ENCODE data around the gene PLIN5.

Gene PLIN5

DNA sequence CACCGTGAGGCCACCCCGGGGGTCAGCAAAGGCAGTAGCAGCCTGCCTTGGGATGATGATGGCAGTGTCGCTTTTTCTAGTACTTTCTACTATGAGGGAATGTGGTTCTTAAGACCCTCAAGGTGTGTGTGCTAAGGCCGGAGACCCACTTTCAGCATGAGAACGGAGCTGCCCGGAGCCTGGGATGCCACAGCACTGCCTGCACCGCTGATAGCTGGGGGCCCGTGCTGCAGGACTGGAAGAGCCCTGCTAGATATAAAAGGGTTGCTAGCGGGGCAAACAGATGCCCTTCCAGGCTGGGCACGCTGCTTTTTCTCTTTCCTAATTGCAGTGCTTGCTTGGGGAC lies 31.2 kb downstream of the PLIN5 start:
- no peak for FAIRE-seq

DNA sequence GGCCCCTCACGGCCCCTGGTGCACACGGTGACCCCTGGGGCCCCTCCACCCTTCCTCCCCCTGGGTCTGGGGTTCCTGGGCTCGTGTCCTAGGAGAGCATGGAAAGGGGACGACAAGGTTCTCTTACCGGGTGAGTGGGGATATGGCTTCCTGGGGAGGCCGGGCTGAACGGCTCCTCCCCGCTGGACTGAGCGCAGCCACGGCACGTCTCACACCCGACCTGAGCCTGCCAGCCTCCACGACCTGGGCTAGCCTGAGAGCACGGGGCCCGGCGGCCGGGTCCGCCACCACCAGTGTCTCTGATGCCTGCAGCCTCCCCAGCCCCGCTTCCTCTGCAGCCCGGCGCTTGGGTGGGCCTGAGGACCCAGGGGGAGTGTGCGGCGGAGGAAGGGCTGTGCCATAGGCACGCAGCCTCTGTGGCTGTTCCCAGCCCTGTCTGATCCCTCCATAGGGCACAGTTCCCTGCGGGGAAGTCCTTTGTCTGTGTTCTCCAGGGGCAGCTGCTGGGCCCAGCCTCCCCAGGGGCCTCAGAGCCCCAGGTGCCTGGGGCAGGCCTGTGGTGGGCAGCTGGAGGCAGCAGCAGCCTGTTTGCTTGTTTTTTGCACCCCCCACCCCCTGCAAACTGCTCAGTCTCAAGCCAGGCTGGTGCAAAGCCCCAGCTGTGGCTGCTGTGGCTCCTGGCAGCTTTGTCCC lies 31.7 kb downstream of the PLIN5 start:
- FAIRE-seq = no peak

- no peak for FAIRE-seq
Observed at GRCh38 chr19:4502282-4503131, 32.5 kb downstream of the PLIN5 start.

DNA sequence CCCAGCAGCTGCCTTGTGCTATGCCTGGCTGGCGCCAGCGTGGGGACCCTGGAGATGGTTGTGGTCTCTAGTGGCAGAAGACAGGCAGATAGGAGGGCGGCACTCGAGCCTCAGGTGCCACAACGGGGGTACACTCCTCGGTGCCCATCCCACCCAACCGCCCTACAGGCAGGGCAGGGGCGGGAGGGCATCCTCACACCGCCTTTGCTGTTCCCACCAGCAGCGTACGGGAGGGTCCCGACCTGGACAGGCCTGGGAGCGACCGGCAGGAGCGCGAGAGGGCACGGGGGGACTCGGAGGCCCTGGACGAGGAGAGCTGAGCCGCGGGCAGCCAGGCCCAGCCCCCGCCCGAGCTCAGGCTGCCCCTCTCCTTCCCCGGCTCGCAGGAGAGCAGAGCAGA lies 33.3 kb downstream of the PLIN5 start:
- FAIRE-seq = no peak

GRCh38 chr19:4500841-4501591 lies 34.0 kb downstream of the PLIN5 start:
- FAIRE-seq = no peak

GRCh38 chr19:4499855-4500254 lies 35.2 kb downstream of the PLIN5 start:
- no peak for FAIRE-seq

DNA sequence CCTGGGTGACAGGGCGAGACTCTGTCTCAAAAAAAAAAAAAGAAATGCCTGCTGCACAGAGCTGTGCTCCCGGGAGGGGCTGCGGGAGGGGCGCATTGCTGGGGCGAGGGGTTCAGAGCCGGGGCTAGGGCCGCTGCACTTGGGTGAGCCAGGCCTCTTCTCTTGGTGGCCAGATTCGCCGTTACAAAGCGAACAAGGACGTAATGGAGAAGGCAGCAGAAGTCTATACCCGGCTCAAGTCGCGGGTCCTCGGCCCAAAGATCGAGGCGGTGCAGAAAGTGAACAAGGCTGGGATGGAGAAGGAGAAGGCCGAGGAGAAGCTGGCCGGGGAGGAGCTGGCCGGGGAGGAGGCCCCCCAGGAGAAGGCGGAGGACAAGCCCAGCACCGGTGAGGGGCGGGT lies 35.7 kb downstream of the PLIN5 start:
- FAIRE-seq = no peak

- FAIRE-seq = no peak
Observed at GRCh38 chr19:4498694-4499093, 36.3 kb downstream of the PLIN5 start.

DNA sequence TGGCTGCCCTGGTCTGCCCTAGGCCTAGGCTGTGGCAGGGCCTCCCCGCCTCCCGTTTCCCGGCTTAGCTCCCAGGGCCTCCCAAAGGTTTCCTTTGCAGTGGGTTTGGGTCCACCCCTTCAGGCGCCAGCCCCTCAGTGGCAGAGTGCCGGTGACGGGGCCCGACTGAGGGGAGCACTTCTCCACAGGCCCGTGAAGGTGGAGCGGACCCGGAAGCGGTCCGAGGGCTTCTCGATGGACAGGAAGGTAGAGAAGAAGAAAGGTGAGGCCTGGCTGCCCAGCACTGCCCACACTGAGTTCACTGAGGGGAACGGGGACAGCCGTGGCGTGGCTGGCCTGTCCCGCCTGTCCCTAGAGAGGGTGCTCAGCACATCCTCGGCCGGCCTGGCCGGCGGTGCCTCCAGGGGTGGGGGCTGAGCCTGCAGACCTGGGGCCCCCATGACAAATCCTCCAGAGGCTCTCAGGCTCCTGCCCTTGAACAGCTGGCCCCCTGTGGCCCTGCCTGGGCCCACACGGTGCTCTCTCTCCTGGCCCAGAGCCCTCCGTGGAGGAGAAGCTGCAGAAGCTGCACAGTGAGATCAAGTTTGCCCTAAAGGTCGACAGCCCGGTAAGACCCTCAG lies 37.1 kb downstream of the PLIN5 start:
- FAIRE-seq = no peak

- no peak for FAIRE-seq
Observed at GRCh38 chr19:4496304-4496703, 38.7 kb downstream of the PLIN5 start.

- FAIRE-seq = no peak
Observed at GRCh38 chr19:4495471-4495870, 39.6 kb downstream of the PLIN5 start.

GRCh38 chr19:4494691-4495064 lies 40.3 kb downstream of the PLIN5 start:
- FAIRE-seq = no peak

GRCh38 chr19:4493929-4494690 lies 40.9 kb downstream of the PLIN5 start:
- no peak for FAIRE-seq

- no peak for FAIRE-seq
Observed at GRCh38 chr19:4493104-4493928, 41.7 kb downstream of the PLIN5 start.

GRCh38 chr19:4492337-4493103 lies 42.5 kb downstream of the PLIN5 start:
- no peak for FAIRE-seq

- no peak for FAIRE-seq
Observed at GRCh38 chr19:4491446-4491845, 43.6 kb downstream of the PLIN5 start.

- no peak for FAIRE-seq
Observed at GRCh38 chr19:4488496-4488895, 46.5 kb downstream of the PLIN5 start.

DNA sequence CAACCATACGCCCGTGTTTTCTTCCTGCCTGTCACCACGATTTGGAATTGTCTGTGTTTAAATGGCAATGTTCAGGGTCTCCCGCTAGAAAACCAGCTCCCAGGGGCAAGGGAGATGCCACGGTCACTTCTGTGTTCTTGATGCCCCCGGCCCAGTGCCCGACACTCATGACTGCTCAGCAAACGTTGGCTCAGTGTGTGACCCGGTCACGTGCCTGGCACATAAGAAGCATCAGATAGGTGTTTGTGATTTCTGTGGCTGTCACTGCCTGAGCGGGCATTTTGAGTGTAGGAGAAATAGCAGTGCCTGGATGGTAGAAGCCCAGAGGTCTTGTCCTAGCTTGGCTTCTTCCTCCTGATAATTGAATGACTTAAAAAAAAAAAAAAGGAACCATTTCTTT lies 47.5 kb downstream of the PLIN5 start:
- no peak for FAIRE-seq

GRCh38 chr19:4483385-4483784 lies 51.6 kb downstream of the PLIN5 start:
- no peak for FAIRE-seq

DNA sequence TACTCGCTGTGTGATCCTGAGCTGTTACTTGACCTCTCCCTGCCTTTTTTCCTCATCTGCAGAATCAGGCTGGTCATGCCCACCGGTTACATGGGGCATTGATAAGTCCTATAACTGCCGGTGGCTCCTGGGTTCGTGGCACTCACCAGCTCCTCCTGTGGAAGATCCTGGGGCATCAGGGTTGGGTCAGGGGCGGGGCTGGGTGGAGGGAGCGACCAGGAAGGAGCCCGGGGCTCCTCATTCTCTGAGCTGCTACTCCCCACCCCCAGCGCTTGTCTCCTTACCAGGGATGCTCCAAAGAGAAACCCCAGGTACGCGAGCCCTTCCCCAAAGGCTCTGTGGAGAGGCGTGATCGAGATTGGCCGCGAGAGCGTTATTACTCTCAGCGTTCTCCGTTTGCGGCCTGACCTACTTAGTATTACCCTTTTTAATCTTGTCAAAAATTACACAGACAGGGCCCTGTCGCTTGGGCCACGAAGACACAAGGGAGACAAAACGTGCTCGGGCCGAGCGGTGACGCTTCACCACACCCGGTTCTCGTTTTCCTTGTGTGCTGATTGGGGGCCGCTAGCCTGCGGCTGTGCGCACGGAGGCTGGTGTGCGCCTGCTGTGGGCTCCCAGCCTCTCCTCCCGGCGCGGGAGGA lies 52.2 kb downstream of the PLIN5 start:
- no peak for FAIRE-seq
